WTC11 (cell line): ENCODE measurements around the gene PITX1. TPM values are rescaled to one million over a fixed set of nuclear protein-coding genes. Genes with fewer than 3 reads are reported as not detected.

Experiments
- ATAC-seq: fragments of 200-7000 bp; cut with Tn5 transposase; 2 replicates; pipeline ENCODE4 v1.10.0; 2021; ENCODE audit warnings: mild to moderate bottlenecking, moderate library complexity
- CTCF ChIA-PET: fragments of 300-600 bp; sonication (Branson Sonifier 250); formaldehyde crosslinking; loops from one replicate; lab custom pipeline; 2021; ENCODE audit warnings: antibody characterized with exemption; lab: Charles Lee
- POLR2A ChIA-PET: fragments of 350-600 bp; sonication (Branson Sonifier 250); formaldehyde crosslinking; loops from one replicate; lab custom pipeline; 2021; ENCODE audit warnings: antibody characterized with exemption; lab: Charles Lee
- DNase-seq: peaks from one replicate; pipeline ENCODE4 v3.0.0; 2021; ENCODE audit warnings: low spot score
- H3K27ac Mint-ChIP-seq: 2 replicates; pipeline ENCODE4 v1.8.0; 2021; ENCODE audit warnings: mixed read lengths
- H3K27me3 Mint-ChIP-seq: 2 replicates; pipeline ENCODE4 v1.8.0; 2021; ENCODE audit warnings: low read depth, mild to moderate bottlenecking, moderate library complexity, mixed read lengths
- H3K36me3 Mint-ChIP-seq: 2 replicates; pipeline ENCODE4 v1.8.0; 2021; ENCODE audit warnings: mixed read lengths
- H3K4me1 Mint-ChIP-seq: 2 replicates; pipeline ENCODE4 v1.8.0; 2022; ENCODE audit warnings: mixed read lengths
- H3K4me3 Mint-ChIP-seq: 2 replicates; pipeline ENCODE4 v1.8.0; 2021; ENCODE audit warnings: mild to moderate bottlenecking, moderate library complexity, mixed read lengths
- H3K9me3 Mint-ChIP-seq: 2 replicates; pipeline ENCODE4 v1.8.0; 2021; ENCODE audit warnings: mixed read lengths
- CREB1 ChIP-seq: sonication (generic); formaldehyde crosslinking; IDR thresholded peaks from 2 replicates; pipeline ENCODE4 v1.8.0; 2023; ENCODE audit warnings: mild to moderate bottlenecking, missing genetic modification reagents
- ELF4 ChIP-seq: sonication (generic); formaldehyde crosslinking; IDR thresholded peaks from 2 replicates; pipeline ENCODE4 v1.8.1; 2022; ENCODE audit warnings: low read depth, mild to moderate bottlenecking, moderate library complexity, missing genetic modification reagents
- EMX1 ChIP-seq: fragments of 250-450 bp; sonication (Bioruptor Pico); IDR thresholded peaks from 2 replicates; pipeline ENCODE4 v1.8.0; 2021; ENCODE audit warnings: mild to moderate bottlenecking
- GABPB1 ChIP-seq: sonication (generic); formaldehyde crosslinking; IDR thresholded peaks from 2 replicates; pipeline ENCODE4 v1.8.1; 2023; ENCODE audit warnings: mild to moderate bottlenecking, missing genetic modification reagents
- GTF2I ChIP-seq: fragments of 250-450 bp; sonication (Bioruptor Pico); conservative IDR thresholded peaks from 2 replicates; pipeline ENCODE4 v1.4.0; 2021; ENCODE audit warnings: mild to moderate bottlenecking
- JAZF1 ChIP-seq: fragments of 250-450 bp; sonication (Bioruptor Pico); IDR thresholded peaks from 2 replicates; pipeline ENCODE4 v1.9.0; 2021; ENCODE audit warnings: moderate library complexity, mild to moderate bottlenecking, inconsistent platforms
- JUN ChIP-seq: sonication (generic); formaldehyde crosslinking; IDR thresholded peaks from 2 replicates; pipeline ENCODE4 v1.8.0; 2023; ENCODE audit warnings: mild to moderate bottlenecking, missing genetic modification reagents
- KAT7 ChIP-seq: sonication (generic); formaldehyde crosslinking; IDR thresholded peaks from 2 replicates; pipeline ENCODE4 v1.8.1; 2023; ENCODE audit warnings: missing genetic modification reagents, mild to moderate bottlenecking, borderline replicate concordance
- MXD4 ChIP-seq: fragments of 250-450 bp; sonication (Bioruptor Pico); IDR thresholded peaks from 2 replicates; pipeline ENCODE4 v1.8.0; 2021; ENCODE audit warnings: mild to moderate bottlenecking, moderate library complexity, borderline replicate concordance
- NFE2L1 ChIP-seq: sonication (generic); formaldehyde crosslinking; IDR thresholded peaks from 2 replicates; pipeline ENCODE4 v1.8.1; 2023; ENCODE audit warnings: missing genetic modification reagents
- NFYB ChIP-seq: sonication (generic); formaldehyde crosslinking; conservative IDR thresholded peaks from 2 replicates; pipeline ENCODE4 v1.8.0; 2022; ENCODE audit warnings: low read depth, missing genetic modification reagents
- NR2C2 ChIP-seq: sonication (generic); formaldehyde crosslinking; IDR thresholded peaks from 2 replicates; pipeline ENCODE4 v1.8.0; 2022; ENCODE audit warnings: mild to moderate bottlenecking, missing genetic modification reagents
- SP1 ChIP-seq: sonication (generic); formaldehyde crosslinking; conservative IDR thresholded peaks from 2 replicates; pipeline ENCODE4 v1.8.1; 2022; ENCODE audit warnings: missing genetic modification reagents
- TCF7 ChIP-seq: sonication (generic); formaldehyde crosslinking; IDR thresholded peaks from 2 replicates; pipeline ENCODE4 v1.8.0; 2022; ENCODE audit warnings: mild to moderate bottlenecking, low read depth, missing genetic modification reagents, moderate library complexity
- ZNF121 ChIP-seq: sonication (generic); formaldehyde crosslinking; IDR thresholded peaks from 2 replicates; pipeline ENCODE4 v1.8.0; 2023; ENCODE audit warnings: missing genetic modification reagents
- ZNF138 ChIP-seq: sonication (generic); formaldehyde crosslinking; conservative IDR thresholded peaks from 2 replicates; pipeline ENCODE4 v1.8.1; 2022; ENCODE audit warnings: mild to moderate bottlenecking, moderate library complexity, missing genetic modification reagents
- ZNF232 ChIP-seq: sonication (generic); formaldehyde crosslinking; IDR thresholded peaks from 2 replicates; pipeline ENCODE4 v1.8.0; 2022; ENCODE audit warnings: mild to moderate bottlenecking, missing genetic modification reagents
- ZNF416 ChIP-seq: fragments of 250-450 bp; sonication (Bioruptor Pico); IDR thresholded peaks from 2 replicates; pipeline ENCODE4 v1.9.0; 2021; ENCODE audit warnings: mild to moderate bottlenecking, inconsistent platforms
- ZNF423 ChIP-seq: fragments of 250-450 bp; sonication (Bioruptor Pico); IDR thresholded peaks from 2 replicates; pipeline ENCODE4 v2.1.2; 2022; ENCODE audit warnings: mild to moderate bottlenecking, moderate library complexity
- ZNF671 ChIP-seq: fragments of 250-450 bp; sonication (Bioruptor Pico); IDR thresholded peaks from 2 replicates; pipeline ENCODE4 v1.8.0; 2021; ENCODE audit warnings: mild to moderate bottlenecking
- total RNA-seq: library from RNA; stranded (reverse); gene quantifications from 3 replicates; pipeline ENCODE4 v1.2.3, GENCODE V29; 2021
- TF ChIP-seq, protein P1 (sequence below): sonication (generic); formaldehyde crosslinking; IDR thresholded peaks from 2 replicates; pipeline ENCODE4 v1.8.1; 2023; ENCODE audit warnings: mild to moderate bottlenecking, missing genetic modification reagents, moderate library complexity
- TF ChIP-seq, protein P2 (sequence below): fragments of 200-600 bp; IDR thresholded peaks from 2 replicates; pipeline ENCODE4 v1.8.0; 2022; ENCODE audit warnings: antibody characterized with exemption
- TF ChIP-seq, protein P3 (sequence below): sonication (generic); formaldehyde crosslinking; IDR thresholded peaks from 2 replicates; pipeline ENCODE4 v1.8.1; 2022; ENCODE audit warnings: mild to moderate bottlenecking, missing genetic modification reagents, moderate library complexity, borderline replicate concordance
- TF ChIP-seq, protein P4 (sequence below): sonication (generic); formaldehyde crosslinking; IDR thresholded peaks from 2 replicates; pipeline ENCODE4 v1.8.0; 2022; ENCODE audit warnings: mild to moderate bottlenecking, missing genetic modification reagents
- TF ChIP-seq, protein P5 (sequence below): sonication (generic); formaldehyde crosslinking; IDR thresholded peaks from 2 replicates; pipeline ENCODE4 v1.8.1; 2023; ENCODE audit warnings: mild to moderate bottlenecking, missing genetic modification reagents, borderline replicate concordance
- TF ChIP-seq, protein P6 (sequence below): sonication (generic); formaldehyde crosslinking; IDR thresholded peaks from 2 replicates; pipeline ENCODE4 v1.8.0; 2023; ENCODE audit warnings: missing genetic modification reagents
- TF ChIP-seq, protein P7 (sequence below): sonication (generic); formaldehyde crosslinking; IDR thresholded peaks from 2 replicates; pipeline ENCODE4 v1.8.1; 2023; ENCODE audit warnings: mild to moderate bottlenecking, missing genetic modification reagents

PITX1 gene
- total RNA-seq, 1 experiment from 2014 or later = 0.13 TPM

DNA sequence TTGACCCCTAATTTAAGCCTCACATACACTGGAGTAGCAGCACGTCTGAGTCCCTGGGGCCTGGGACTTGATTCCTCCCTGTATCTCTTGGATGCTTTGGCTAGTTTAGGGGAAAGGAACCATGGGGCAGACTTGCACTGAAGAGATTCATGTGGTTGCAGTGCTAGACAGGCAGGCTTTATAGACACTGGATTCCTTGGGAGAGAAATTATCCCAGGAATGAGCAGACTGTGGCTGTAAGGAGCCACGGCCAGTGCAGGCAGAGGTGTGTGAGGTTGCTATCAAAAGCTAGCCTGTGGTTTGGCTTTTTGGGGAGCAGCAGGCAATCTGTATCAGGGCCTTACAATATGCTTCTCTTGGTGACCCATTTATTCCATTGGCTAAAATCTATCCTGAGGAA lies 20.5 kb upstream of the PITX1 start (continued):
- TF ChIP-seq, protein P1, sequence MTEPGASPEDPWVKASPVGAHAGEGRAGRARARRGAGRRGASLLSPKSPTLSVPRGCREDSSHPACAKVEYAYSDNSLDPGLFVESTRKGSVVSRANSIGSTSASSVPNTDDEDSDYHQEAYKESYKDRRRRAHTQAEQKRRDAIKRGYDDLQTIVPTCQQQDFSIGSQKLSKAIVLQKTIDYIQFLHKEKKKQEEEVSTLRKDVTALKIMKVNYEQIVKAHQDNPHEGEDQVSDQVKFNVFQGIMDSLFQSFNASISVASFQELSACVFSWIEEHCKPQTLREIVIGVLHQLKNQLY = no peak
- TF ChIP-seq, protein P2, sequence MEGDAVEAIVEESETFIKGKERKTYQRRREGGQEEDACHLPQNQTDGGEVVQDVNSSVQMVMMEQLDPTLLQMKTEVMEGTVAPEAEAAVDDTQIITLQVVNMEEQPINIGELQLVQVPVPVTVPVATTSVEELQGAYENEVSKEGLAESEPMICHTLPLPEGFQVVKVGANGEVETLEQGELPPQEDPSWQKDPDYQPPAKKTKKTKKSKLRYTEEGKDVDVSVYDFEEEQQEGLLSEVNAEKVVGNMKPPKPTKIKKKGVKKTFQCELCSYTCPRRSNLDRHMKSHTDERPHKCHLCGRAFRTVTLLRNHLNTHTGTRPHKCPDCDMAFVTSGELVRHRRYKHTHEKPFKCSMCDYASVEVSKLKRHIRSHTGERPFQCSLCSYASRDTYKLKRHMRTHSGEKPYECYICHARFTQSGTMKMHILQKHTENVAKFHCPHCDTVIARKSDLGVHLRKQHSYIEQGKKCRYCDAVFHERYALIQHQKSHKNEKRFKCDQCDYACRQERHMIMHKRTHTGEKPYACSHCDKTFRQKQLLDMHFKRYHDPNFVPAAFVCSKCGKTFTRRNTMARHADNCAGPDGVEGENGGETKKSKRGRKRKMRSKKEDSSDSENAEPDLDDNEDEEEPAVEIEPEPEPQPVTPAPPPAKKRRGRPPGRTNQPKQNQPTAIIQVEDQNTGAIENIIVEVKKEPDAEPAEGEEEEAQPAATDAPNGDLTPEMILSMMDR = no peak
- TF ChIP-seq JUN = no peak
- TF ChIP-seq ZNF121 (CRISPR knock-in tag) = no peak
- TF ChIP-seq ELF4 (CRISPR knock-in tag) = no peak
- TF ChIP-seq ZNF423 (CRISPR knock-in tag) = no peak
- TF ChIP-seq, protein P3, sequence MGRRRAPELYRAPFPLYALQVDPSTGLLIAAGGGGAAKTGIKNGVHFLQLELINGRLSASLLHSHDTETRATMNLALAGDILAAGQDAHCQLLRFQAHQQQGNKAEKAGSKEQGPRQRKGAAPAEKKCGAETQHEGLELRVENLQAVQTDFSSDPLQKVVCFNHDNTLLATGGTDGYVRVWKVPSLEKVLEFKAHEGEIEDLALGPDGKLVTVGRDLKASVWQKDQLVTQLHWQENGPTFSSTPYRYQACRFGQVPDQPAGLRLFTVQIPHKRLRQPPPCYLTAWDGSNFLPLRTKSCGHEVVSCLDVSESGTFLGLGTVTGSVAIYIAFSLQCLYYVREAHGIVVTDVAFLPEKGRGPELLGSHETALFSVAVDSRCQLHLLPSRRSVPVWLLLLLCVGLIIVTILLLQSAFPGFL (CRISPR knock-in tag) = no peak
- no peak for TF ChIP-seq ZNF232 (CRISPR knock-in tag)
- no peak for TF ChIP-seq MXD4 (CRISPR knock-in tag)
- TF ChIP-seq GABPB1 (CRISPR knock-in tag) = no peak
- TF ChIP-seq ZNF671 (CRISPR knock-in tag) = no peak
- no peak for TF ChIP-seq KAT7 (CRISPR knock-in tag)

DNA sequence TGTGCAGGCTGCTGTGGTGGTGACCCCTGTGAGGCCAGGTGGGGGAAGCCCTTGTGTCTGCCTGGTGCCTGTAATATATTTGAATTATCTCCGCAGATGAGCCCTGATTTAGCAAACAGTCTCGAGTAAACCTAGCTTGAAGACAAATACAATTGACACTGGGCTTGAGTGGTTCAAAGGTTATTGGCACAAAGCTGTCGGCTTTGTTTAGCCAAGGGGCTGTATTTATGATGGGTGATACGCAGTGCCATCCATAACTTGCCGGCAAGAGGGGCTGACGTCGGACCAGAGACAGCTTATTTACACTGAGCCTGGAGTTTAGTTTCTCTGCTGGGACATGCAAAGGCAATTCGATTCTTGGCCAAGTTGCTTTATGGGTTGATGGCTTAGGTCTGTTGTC lies 20.0 kb upstream of the PITX1 start:
- H3K27me3 Mint-ChIP-seq = peaks cover 54% of the 10 kb centered on the region
- CTCF ChIA-PET = interaction anchor here (1.4 kb wide), 1 partner anchor 19 kb away, joined by 3 read pairs; no protein-coding TSS in a partner anchor
- TF ChIP-seq MXD4 (CRISPR knock-in tag) (no peak), ZNF138 (no peak), JAZF1 (CRISPR knock-in tag) (no peak), NR2C2 (CRISPR knock-in tag) (no peak), ZNF416 (CRISPR knock-in tag) (no peak), ZNF671 (CRISPR knock-in tag) (no peak), GTF2I (CRISPR knock-in tag) (no peak), SP1 (CRISPR knock-in tag) (no peak), NFE2L1 (no peak), NFYB (CRISPR knock-in tag) (no peak), TCF7 (CRISPR knock-in tag) (no peak), CREB1 (CRISPR knock-in tag) (no peak), EMX1 (CRISPR knock-in tag) (no peak)
- TF ChIP-seq, protein P4, sequence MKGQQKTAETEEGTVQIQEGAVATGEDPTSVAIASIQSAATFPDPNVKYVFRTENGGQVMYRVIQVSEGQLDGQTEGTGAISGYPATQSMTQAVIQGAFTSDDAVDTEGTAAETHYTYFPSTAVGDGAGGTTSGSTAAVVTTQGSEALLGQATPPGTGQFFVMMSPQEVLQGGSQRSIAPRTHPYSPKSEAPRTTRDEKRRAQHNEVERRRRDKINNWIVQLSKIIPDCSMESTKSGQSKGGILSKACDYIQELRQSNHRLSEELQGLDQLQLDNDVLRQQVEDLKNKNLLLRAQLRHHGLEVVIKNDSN (CRISPR knock-in tag) = no peak
- TF ChIP-seq, protein P5, sequence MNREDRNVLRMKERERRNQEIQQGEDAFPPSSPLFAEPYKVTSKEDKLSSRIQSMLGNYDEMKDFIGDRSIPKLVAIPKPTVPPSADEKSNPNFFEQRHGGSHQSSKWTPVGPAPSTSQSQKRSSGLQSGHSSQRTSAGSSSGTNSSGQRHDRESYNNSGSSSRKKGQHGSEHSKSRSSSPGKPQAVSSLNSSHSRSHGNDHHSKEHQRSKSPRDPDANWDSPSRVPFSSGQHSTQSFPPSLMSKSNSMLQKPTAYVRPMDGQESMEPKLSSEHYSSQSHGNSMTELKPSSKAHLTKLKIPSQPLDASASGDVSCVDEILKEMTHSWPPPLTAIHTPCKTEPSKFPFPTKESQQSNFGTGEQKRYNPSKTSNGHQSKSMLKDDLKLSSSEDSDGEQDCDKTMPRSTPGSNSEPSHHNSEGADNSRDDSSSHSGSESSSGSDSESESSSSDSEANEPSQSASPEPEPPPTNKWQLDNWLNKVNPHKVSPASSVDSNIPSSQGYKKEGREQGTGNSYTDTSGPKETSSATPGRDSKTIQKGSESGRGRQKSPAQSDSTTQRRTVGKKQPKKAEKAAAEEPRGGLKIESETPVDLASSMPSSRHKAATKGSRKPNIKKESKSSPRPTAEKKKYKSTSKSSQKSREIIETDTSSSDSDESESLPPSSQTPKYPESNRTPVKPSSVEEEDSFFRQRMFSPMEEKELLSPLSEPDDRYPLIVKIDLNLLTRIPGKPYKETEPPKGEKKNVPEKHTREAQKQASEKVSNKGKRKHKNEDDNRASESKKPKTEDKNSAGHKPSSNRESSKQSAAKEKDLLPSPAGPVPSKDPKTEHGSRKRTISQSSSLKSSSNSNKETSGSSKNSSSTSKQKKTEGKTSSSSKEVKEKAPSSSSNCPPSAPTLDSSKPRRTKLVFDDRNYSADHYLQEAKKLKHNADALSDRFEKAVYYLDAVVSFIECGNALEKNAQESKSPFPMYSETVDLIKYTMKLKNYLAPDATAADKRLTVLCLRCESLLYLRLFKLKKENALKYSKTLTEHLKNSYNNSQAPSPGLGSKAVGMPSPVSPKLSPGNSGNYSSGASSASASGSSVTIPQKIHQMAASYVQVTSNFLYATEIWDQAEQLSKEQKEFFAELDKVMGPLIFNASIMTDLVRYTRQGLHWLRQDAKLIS (CRISPR knock-in tag) = no peak
- TF ChIP-seq, protein P6, sequence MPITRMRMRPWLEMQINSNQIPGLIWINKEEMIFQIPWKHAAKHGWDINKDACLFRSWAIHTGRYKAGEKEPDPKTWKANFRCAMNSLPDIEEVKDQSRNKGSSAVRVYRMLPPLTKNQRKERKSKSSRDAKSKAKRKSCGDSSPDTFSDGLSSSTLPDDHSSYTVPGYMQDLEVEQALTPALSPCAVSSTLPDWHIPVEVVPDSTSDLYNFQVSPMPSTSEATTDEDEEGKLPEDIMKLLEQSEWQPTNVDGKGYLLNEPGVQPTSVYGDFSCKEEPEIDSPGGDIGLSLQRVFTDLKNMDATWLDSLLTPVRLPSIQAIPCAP = no peak
- TF ChIP-seq, protein P7, sequence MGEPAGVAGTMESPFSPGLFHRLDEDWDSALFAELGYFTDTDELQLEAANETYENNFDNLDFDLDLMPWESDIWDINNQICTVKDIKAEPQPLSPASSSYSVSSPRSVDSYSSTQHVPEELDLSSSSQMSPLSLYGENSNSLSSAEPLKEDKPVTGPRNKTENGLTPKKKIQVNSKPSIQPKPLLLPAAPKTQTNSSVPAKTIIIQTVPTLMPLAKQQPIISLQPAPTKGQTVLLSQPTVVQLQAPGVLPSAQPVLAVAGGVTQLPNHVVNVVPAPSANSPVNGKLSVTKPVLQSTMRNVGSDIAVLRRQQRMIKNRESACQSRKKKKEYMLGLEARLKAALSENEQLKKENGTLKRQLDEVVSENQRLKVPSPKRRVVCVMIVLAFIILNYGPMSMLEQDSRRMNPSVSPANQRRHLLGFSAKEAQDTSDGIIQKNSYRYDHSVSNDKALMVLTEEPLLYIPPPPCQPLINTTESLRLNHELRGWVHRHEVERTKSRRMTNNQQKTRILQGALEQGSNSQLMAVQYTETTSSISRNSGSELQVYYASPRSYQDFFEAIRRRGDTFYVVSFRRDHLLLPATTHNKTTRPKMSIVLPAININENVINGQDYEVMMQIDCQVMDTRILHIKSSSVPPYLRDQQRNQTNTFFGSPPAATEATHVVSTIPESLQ (CRISPR knock-in tag) = no peak
- TF ChIP-seq, protein P1 = no peak

More for the DNA sequence above, 20.0 kb upstream of the PITX1 start:
- no peaks in the 10 kb centered on the region for H3K36me3 Mint-ChIP-seq
- H3K4me1 Mint-ChIP-seq = peaks cover 10% of the 10 kb centered on the region
- ATAC-seq (no peak), DNase-seq (no peak)
- no peak overlapping the region for H3K4me3 Mint-ChIP-seq
- POLR2A ChIA-PET = interaction anchor here (1.4 kb wide), 1 partner anchor 19 kb away, joined by 4 read pairs; no protein-coding TSS in a partner anchor
- H3K9me3 Mint-ChIP-seq = no peaks in the 10 kb centered on the region
- H3K27ac Mint-ChIP-seq = no peak overlapping the region
